ENCODE results near the gene SPIRE2.
A peak's percentile ranks its signal among the peaks of the same experiment; 100 is the strongest.
"Not testable (repeated sequence)": the region's sequence is repeated elsewhere in the genome, so short reads cannot be mapped to it uniquely, and the experiment has no call there.

SPIRE2 gene

GRCh38 chr16:89871895-89872294 lies 43.6 kb downstream of the SPIRE2 start:
- no peak for DNase-seq

GRCh38 chr16:89873109-89873971 lies 45.1 kb downstream of the SPIRE2 start, which contains the start of gene TCF25:
TSS of gene TCF25 (plus strand) at chr16:89873592. CDS start at chr16:89873668, 76 bp downstream.
- peak; percentile 89 for DNase-seq

GRCh38 chr16:89873972-89874689 lies 45.9 kb downstream of the SPIRE2 start:
- peak; percentile 89 for DNase-seq

GRCh38 chr16:89879123-89879522 lies 50.8 kb downstream of the SPIRE2 start:
- not testable (repeated sequence) for DNase-seq

- DNase-seq: peak; percentile 49
Observed at GRCh38 chr16:89880477-89881367, 52.4 kb downstream of the SPIRE2 start.

- no peak for DNase-seq
Observed at GRCh38 chr16:89881368-89881730, 53.1 kb downstream of the SPIRE2 start.

GRCh38 chr16:89883346-89884040 lies 55.2 kb downstream of the SPIRE2 start:
- DNase-seq: no peak

- no peak for DNase-seq
Observed at GRCh38 chr16:89884041-89884421, 55.8 kb downstream of the SPIRE2 start.

GRCh38 chr16:89887243-89887642 lies 59.0 kb downstream of the SPIRE2 start:
- DNase-seq: no peak

GRCh38 chr16:89890200-89890599 lies 61.9 kb downstream of the SPIRE2 start:
- DNase-seq: no peak

- DNase-seq: no peak
Observed at GRCh38 chr16:89890886-89891657, 62.8 kb downstream of the SPIRE2 start.

GRCh38 chr16:89892055-89892630 lies 63.9 kb downstream of the SPIRE2 start:
- DNase-seq: no peak

GRCh38 chr16:89892635-89893034 lies 64.4 kb downstream of the SPIRE2 start:
- no peak for DNase-seq

- no peak for DNase-seq
Observed at GRCh38 chr16:89893642-89894548, 65.6 kb downstream of the SPIRE2 start.

GRCh38 chr16:89895482-89896250 lies 67.4 kb downstream of the SPIRE2 start:
- no peak for DNase-seq

- no peak for DNase-seq
Observed at GRCh38 chr16:89897204-89897603, 68.9 kb downstream of the SPIRE2 start.

GRCh38 chr16:89898201-89898967 lies 70.1 kb downstream of the SPIRE2 start:
- DNase-seq: no peak

- no peak for DNase-seq
Observed at GRCh38 chr16:89899879-89900481, 71.7 kb downstream of the SPIRE2 start.
